GM18873 (cell line): ENCODE measurements around the gene ATP9B.

Experiments used
- ATAC-seq: cut with Tn5 transposase; IDR thresholded peaks from one replicate; pipeline ENCODE4 v1.9.1; 2021; ENCODE audit warnings: mild to moderate bottlenecking, moderate library complexity, moderate number of reproducible peaks; ENCODE audit not compliant: unreplicated experiment, low FRiP score

Gene ATP9B, protein sequence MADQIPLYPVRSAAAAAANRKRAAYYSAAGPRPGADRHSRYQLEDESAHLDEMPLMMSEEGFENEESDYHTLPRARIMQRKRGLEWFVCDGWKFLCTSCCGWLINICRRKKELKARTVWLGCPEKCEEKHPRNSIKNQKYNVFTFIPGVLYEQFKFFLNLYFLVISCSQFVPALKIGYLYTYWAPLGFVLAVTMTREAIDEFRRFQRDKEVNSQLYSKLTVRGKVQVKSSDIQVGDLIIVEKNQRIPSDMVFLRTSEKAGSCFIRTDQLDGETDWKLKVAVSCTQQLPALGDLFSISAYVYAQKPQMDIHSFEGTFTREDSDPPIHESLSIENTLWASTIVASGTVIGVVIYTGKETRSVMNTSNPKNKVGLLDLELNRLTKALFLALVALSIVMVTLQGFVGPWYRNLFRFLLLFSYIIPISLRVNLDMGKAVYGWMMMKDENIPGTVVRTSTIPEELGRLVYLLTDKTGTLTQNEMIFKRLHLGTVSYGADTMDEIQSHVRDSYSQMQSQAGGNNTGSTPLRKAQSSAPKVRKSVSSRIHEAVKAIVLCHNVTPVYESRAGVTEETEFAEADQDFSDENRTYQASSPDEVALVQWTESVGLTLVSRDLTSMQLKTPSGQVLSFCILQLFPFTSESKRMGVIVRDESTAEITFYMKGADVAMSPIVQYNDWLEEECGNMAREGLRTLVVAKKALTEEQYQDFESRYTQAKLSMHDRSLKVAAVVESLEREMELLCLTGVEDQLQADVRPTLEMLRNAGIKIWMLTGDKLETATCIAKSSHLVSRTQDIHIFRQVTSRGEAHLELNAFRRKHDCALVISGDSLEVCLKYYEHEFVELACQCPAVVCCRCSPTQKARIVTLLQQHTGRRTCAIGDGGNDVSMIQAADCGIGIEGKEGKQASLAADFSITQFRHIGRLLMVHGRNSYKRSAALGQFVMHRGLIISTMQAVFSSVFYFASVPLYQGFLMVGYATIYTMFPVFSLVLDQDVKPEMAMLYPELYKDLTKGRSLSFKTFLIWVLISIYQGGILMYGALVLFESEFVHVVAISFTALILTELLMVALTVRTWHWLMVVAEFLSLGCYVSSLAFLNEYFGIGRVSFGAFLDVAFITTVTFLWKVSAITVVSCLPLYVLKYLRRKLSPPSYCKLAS

DNA sequence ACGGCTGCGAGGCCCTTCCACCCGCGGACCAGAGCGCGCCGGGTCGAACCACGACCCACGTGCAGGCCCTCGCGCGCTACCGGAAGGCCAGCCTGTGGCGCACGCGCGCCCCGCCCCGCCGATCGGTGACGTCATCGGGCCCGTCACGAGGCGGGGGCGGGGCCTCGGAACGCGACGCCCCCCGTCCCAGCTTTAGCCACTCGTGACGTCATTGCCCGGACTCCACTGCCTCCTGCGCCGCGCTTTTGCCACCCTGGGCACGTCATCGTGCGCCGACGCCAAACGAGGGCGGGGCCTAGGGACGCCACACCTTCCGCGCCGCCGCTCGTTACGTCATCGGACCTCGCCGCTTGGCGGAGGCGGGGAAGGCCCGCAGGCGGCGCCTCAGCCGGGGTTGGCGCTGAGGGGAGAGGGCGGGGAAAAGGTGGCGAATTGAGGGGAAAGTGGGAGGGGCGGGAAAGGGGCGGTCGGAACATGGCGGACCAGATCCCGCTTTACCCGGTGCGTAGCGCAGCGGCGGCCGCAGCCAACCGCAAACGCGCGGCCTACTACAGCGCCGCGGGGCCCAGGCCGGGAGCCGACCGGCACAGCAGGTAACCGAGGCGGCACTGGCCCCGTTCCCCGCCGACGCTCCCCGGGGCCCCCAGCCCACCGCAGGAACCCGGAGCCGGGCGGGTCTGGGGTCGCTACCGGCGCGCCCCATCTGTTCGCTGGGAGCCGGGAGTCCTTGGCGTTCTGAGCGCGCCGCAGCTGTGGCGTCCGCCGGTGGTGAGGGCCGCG, at the start of gene ATP9B:
TSS of gene ATP9B (plus strand) at position 458 of the 780 bp plus-strand sequence. CDS start at position 475, 17 bp downstream.
- ATAC-seq: peak; percentile 83

GRCh38 chr18:79019881-79020280, 49.3 kb upstream of the ATP9B start:
- ATAC-seq: no peak

DNA sequence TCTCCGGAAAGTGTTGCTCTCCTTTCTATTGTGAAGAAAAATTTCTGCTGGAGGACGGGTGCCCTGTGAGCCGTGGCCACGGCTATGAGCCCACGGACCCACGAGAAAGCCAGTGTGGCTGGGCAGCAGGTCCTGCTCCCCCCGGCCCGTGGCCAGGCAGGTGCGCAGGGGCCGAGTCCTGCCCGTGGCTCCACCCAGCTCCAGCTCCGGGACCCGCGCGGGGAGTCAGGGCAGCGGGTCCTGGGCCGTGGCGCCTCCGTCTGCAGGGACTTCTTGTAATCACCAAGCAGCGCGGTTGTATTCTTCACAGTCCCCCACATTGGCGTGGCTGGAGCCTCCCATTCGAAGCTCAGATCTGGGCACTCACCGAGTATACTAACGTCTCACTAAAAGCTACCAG, 46.6 kb upstream of the ATP9B start:
- ATAC-seq: no peak

- no peak for ATAC-seq
Measured at GRCh38 chr18:79026491-79026890, 42.7 kb upstream of the ATP9B start.

DNA sequence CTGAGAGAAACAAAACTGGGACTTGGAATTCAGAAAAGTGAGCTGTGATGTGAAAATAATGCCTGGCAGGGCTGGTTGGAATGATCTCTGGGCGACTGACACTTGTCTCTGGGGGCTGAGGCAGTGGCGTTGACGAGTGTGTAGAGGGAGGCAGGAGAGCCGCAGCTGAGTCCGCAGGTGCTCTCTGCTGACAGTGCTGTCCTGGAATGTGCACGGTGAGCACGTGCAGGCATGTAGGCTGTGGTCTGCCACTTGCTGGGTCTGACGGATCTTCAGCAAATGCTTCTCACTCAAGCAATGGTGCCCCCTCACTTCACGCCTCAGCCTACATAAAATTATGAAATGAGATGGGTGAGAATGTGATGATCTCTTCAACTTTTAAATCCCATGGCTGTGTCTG, 38.5 kb upstream of the ATP9B start:
- ATAC-seq: no peak

DNA sequence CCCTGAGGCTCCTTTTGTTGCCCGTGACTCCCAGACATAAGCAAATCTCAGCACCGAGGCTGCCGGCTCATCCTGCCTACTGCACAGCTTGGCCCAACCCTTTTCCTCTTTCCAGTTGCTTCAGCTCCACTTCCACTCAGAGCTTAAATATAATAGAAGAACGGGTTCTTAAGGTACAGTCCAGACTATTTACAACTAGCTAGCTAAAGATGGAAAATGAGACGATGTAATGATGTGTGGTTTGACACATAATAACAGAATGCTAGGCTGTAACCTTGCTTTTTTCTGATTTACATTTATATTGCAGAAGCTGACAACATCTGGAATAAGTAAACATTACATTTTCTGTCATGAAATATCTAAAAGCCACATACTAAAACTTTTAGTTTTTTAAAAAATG, 26.9 kb upstream of the ATP9B start:
- ATAC-seq: no peak

DNA sequence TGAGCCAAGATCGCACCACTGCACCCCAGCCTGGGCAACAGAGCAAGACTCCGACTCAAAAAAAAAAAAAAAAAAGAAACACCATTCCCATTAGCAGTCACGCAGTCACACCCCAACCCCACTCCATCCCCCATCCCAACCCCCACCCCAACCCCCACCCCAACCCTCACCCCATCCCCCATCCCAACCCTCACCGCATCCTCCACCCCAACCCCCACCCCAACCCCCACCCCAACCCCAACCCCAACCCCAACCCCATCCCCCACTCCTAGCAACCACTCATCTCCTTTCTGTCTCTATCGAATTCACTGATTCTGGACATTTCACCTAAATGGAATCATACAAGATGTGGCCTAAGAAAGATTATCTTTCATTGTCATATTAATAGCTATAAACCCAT, 25.9 kb upstream of the ATP9B start:
- no peak for ATAC-seq

- ATAC-seq: no peak
Measured at GRCh38 chr18:79046522-79046921, 22.7 kb upstream of the ATP9B start.

- no peak for ATAC-seq
Measured at GRCh38 chr18:79047556-79048244, 21.5 kb upstream of the ATP9B start.

- ATAC-seq: no peak
Measured at GRCh38 chr18:79048245-79048632, 21.0 kb upstream of the ATP9B start.

- ATAC-seq: no peak
Measured at GRCh38 chr18:79049506-79049905, 19.7 kb upstream of the ATP9B start.

- no peak for ATAC-seq
Measured at GRCh38 chr18:79050005-79050404, 19.2 kb upstream of the ATP9B start.

- ATAC-seq: no peak
Measured at GRCh38 chr18:79056827-79057367, 12.3 kb upstream of the ATP9B start.

DNA sequence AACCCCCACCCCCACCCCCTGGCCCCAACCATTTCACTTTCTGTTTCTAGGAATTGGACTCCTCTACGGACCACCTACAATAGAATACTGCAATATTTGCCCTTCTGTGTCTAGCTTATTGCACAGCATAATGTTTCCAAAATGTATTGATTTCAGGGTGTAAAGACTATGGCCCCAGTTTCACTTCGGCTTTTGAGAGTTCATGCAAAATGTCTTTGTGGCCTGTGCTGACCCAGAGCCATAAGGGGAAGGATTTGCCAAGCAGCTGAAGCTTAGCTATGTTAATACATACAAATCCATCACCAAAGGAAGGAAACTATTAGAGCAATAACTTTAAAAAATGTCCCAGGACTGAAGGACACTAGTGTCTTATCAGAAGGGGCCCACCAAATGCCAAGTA, 11.2 kb upstream of the ATP9B start:
- peak; percentile 53 for ATAC-seq

- no peak for ATAC-seq
Measured at GRCh38 chr18:79062806-79063205, 6.4 kb upstream of the ATP9B start.

DNA sequence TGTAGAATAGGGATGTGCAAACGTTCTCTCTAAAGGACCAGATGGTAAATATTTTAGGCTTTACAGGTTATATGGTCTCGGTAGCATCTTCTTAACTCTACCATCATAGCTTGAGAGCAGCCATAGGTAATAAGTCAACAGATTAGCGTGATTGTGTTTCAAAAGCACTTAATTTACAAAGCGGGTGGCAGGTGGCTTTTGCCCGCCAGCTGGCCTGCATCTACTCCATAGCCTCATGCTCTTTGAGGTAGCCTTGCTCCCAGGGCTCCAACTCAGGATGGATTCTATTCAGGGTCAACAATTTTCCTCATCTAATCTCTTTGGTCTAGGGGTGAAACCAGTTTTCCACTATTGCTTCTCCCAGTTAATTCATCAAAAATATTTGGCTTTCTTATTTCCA, 5.0 kb upstream of the ATP9B start:
- no peak for ATAC-seq

DNA sequence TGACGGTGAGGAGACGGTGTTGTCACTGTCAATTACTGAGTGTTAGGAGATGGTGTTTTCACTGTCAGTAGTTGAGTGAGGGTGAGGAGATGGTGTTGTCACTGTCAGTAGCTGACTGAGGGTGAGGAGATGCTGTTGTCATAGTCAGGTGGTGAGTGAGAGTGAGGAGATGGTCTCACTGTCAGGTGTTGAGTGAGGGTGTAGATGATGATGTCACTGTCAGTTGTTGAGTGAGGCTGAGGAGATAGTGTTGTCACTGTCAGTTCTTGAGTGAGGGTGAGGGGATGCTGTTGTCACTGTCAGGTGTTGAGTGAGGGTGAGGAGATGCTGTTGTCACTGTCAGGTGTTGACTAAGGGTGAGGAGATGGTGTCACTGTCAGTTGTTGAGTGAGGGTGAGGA, 3.4 kb upstream of the ATP9B start:
- ATAC-seq: no peak

DNA sequence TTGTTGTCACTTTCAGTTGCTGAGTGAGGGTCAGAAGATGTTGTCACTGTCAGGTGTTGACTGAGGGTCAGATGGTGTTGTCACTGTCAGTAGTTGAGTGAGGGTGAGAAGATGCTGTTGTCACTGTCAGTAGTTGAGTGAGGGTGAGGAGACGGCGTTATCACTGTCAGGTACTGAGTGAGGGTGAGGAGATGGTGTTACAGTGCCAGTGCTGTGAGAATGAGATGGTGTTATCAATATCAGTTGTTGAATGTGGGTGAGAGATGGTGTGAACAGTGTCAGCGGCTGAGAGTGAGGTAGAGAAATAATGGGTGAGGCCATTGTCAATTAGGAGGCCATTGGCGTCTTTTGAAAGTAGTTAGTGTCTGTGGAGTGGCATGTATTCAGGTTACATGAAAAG, 1.6 kb upstream of the ATP9B start:
- ATAC-seq: no peak

DNA sequence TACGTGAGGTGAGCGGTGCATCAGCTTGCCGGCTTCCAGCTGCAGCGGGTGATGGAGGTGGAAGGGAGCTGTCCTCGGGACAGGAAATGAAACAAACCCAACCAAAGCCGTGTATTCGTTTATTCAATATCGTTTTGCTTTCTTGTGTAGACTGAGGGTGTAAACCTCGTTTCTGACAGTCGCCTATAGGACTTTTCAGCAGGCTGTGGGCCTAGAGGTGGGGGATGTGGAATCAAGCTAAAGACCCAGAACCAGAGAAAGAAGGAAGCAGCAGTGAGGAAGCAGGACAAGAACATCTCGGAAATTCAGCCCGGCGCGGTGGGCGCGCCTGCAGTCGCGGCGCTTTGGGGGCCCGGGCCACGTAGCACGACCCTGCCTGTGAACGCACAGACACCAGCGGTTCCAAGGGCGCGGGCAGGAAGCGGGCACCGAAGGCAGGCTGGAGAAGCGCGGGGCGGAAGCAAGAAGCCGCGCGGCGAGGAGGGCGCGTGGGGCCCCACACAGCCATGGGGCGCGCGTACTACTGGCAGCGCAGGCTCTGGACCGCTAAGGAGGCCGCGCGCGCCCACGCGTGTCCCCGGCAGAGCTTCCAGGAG, 755 bp upstream of the ATP9B start:
- ATAC-seq: peak; percentile 2
